HUES48 (cell line): Measurements from ENCODE around the gene RARRES1.

Experiments used
- H3K27ac ChIP-seq: one replicate; pipeline ENCODE4 v1.7.0; 2013; ENCODE audit warnings: low read depth, low read length, inconsistent platforms
- H3K27me3 ChIP-seq: 2 replicates; pipeline ENCODE4 v1.6.1; 2013; ENCODE audit warnings: mild to moderate bottlenecking, low read length; ENCODE audit not compliant: control insufficient read depth, insufficient read depth
- H3K36me3 ChIP-seq: 2 replicates; pipeline ENCODE4 v1.6.1; 2013; ENCODE audit warnings: low read length; ENCODE audit not compliant: control insufficient read depth, insufficient read depth
- H3K4me1 ChIP-seq: 2 replicates; pipeline ENCODE4 v1.6.1; 2013; ENCODE audit warnings: mild to moderate bottlenecking, low read length; ENCODE audit not compliant: control insufficient read depth, insufficient read depth
- H3K4me3 ChIP-seq: 2 replicates; pipeline ENCODE4 v1.5.1; 2013; ENCODE audit warnings: mild to moderate bottlenecking, low read depth, low read length
- H3K9ac ChIP-seq: 2 replicates; pipeline ENCODE4 v1.6.1; 2013; ENCODE audit warnings: mild to moderate bottlenecking, low read depth, low read length, moderate library complexity
- H3K9me3 ChIP-seq: 2 replicates; pipeline ENCODE4 v1.6.1; 2013; ENCODE audit warnings: low read length; ENCODE audit not compliant: control insufficient read depth, insufficient read depth

The RARRES1 gene, protein sequence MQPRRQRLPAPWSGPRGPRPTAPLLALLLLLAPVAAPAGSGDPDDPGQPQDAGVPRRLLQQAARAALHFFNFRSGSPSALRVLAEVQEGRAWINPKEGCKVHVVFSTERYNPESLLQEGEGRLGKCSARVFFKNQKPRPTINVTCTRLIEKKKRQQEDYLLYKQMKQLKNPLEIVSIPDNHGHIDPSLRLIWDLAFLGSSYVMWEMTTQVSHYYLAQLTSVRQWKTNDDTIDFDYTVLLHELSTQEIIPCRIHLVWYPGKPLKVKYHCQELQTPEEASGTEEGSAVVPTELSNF

GRCh38 chr3:158731938-158732855 lies at the start of gene RARRES1:
Gene RARRES1 (minus strand): TSS chr3:158732457. CDS start chr3:158732415, 42 bp downstream.
- Histone ChIP-seq H3K9ac (0 out of 2 replicates have a peak within 1 kb of the TSS, but pooled peaks have one; percentile 37), H3K27me3 (peaks cover 22% of the 10 kb centered on the region), H3K36me3 (no peaks in the 10 kb centered on the region), H3K4me3 (peak within 1 kb of the TSS; percentile 62), H3K4me1 (peaks cover 5% of the 10 kb centered on the region; the same call in 1 of the 2 replicates), H3K9me3 (no peaks in the 10 kb centered on the region), H3K27ac (no peak within 1 kb of the TSS)

GRCh38 chr3:158781849-158782248 lies 49.6 kb upstream of the RARRES1 start:
- H3K27ac ChIP-seq = no peak overlapping the region
- no peaks in the 10 kb centered on the region for H3K4me1 ChIP-seq
- H3K9me3 ChIP-seq = no peaks in the 10 kb centered on the region
- H3K36me3 ChIP-seq = no peaks in the 10 kb centered on the region
- H3K9ac ChIP-seq = no peak overlapping the region
- no peaks in the 10 kb centered on the region for H3K27me3 ChIP-seq
- H3K4me3 ChIP-seq = no peak overlapping the region

GRCh38 chr3:158781191-158781590 lies 48.9 kb upstream of the RARRES1 start:
- H3K9ac ChIP-seq = no peak overlapping the region
- H3K4me1 ChIP-seq = no peaks in the 10 kb centered on the region
- H3K27me3 ChIP-seq = no peaks in the 10 kb centered on the region
- H3K36me3 ChIP-seq = no peaks in the 10 kb centered on the region
- no peaks in the 10 kb centered on the region for H3K9me3 ChIP-seq
- H3K27ac ChIP-seq = no peak overlapping the region
- H3K4me3 ChIP-seq = no peak overlapping the region

DNA sequence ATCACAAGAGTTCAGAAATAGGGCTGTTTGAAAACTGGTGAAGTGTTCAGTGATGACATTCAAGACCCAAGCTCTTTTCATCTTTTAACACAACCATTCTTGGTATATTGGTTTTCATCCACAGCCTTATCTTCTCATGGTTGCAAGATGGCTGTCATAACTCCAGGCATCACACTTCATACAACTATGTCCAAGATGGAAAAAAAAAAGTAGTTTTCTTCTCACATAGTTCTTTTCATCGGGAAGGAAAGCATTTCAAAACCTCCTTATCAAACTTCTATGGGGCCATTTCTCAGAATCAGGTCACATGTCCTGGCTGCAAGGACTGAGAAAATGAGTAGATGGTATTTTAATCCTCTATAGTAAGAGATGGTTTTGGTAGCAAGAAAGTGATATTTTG lies 48.5 kb upstream of the RARRES1 start:
- H3K9me3 ChIP-seq = no peaks in the 10 kb centered on the region
- no peak overlapping the region for H3K27ac ChIP-seq
- no peaks in the 10 kb centered on the region for H3K4me1 ChIP-seq
- no peak overlapping the region for H3K4me3 ChIP-seq
- no peaks in the 10 kb centered on the region for H3K36me3 ChIP-seq
- no peaks in the 10 kb centered on the region for H3K27me3 ChIP-seq
- no peak overlapping the region for H3K9ac ChIP-seq

- H3K9ac ChIP-seq = no peak overlapping the region
- no peaks in the 10 kb centered on the region for H3K4me1 ChIP-seq
Measured at GRCh38 chr3:158777161-158777873, 45.1 kb upstream of the RARRES1 start.

DNA sequence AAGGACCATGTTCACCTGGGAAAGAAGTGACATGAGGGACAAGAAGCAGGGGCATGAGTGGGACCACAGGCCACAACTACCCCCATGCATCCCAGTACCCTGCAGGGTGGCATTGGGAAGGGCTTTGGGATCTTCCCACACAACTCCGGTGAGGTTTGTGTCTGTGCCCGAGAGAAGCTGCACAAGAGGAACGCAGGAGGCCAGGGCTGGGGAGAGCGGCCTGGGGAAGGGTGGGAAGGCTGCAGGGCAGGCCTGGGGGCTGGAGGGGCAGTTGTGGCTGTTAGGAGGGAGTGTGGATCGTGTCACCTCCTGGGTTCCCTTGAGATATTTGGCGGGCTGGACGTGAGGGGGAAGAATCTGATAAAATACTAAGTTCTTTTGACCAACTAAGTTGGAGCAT lies 44.3 kb upstream of the RARRES1 start:
- Histone ChIP-seq H3K27ac (no peak overlapping the region), H3K4me1 (no peaks in the 10 kb centered on the region), H3K36me3 (no peaks in the 10 kb centered on the region), H3K4me3 (no peak overlapping the region), H3K9ac (no peak overlapping the region), H3K9me3 (no peaks in the 10 kb centered on the region), H3K27me3 (no peaks in the 10 kb centered on the region)

More at GRCh38 chr3:158777161-158777873, 45.1 kb upstream of the RARRES1 start:
- H3K4me3 ChIP-seq = no peak overlapping the region
- H3K27ac ChIP-seq = no peak overlapping the region
- no peaks in the 10 kb centered on the region for H3K9me3 ChIP-seq
- H3K27me3 ChIP-seq = no peaks in the 10 kb centered on the region
- no peaks in the 10 kb centered on the region for H3K36me3 ChIP-seq

DNA sequence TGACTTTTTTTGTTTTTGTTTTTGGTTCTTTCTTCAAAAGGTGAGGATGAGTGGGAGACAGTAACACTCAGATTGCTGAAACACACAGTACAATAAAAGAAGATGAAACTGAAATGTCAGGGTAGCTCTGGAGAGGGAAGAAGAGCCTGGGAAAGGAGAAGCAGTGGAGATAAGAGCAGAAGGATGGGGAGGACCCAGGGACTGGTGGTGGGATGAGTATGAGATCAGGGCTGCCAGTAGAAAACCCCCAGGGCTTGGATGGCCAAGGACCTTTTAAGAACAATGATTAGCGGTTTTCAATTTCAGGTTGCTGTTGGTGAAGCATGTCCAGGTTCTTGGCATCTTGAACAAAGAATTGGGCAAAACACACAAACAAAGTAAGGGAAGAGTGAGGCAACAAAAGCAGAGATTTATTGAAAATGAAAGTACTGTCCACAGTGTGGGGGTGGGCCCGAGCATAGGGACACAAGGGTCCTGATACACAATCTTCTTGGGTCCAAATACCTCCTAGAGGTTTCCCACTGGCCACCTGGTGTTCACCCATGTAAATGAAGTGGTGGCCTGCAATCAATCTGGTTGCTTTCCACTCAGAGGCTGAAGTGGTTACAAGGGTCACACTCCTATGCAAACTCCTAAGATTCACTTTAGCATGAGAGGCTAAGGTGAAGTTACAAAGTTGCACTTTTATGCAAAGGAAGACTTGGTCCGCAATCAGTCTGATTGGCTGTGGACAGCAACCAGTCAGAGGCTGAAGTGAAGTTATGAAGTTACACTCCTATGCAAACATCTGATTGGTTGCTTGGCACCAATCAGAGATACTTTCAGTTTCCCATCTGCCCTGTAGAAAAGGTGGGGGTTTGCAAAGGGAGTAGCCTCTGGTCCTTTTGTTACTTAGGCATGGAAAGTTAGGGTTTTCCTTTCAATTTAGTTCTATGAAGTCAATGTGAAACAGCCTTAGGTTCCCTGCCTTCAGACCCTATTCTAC lies 43.5 kb upstream of the RARRES1 start:
- H3K36me3 ChIP-seq = no peaks in the 10 kb centered on the region
- H3K9ac ChIP-seq = no peak overlapping the region
- H3K27me3 ChIP-seq = no peaks in the 10 kb centered on the region
- H3K27ac ChIP-seq = no peak overlapping the region
- H3K9me3 ChIP-seq = no peaks in the 10 kb centered on the region
- H3K4me1 ChIP-seq = no peaks in the 10 kb centered on the region
- H3K4me3 ChIP-seq = no peak overlapping the region

GRCh38 chr3:158774965-158775364 lies 42.7 kb upstream of the RARRES1 start:
- Histone ChIP-seq H3K4me3 (no peak overlapping the region), H3K9ac (no peak overlapping the region), H3K27ac (no peak overlapping the region), H3K9me3 (no peaks in the 10 kb centered on the region), H3K36me3 (no peaks in the 10 kb centered on the region), H3K27me3 (no peaks in the 10 kb centered on the region), H3K4me1 (no peaks in the 10 kb centered on the region)

- Histone ChIP-seq H3K27ac (no peak overlapping the region), H3K9ac (no peak overlapping the region), H3K4me3 (no peak overlapping the region)
Measured at GRCh38 chr3:158773845-158774830, 41.9 kb upstream of the RARRES1 start.

More at GRCh38 chr3:158773845-158774830, 41.9 kb upstream of the RARRES1 start:
- H3K36me3 ChIP-seq = no peaks in the 10 kb centered on the region
- H3K27me3 ChIP-seq = no peaks in the 10 kb centered on the region
- H3K4me1 ChIP-seq = peaks cover 3% of the 10 kb centered on the region
- no peaks in the 10 kb centered on the region for H3K9me3 ChIP-seq
